ENCODE data around the gene MAGEA8.
"Not testable (repeated sequence)": the region's sequence is repeated elsewhere in the genome, so short reads cannot be mapped to it uniquely, and the experiment has no call there.

MAGEA8 gene

DNA sequence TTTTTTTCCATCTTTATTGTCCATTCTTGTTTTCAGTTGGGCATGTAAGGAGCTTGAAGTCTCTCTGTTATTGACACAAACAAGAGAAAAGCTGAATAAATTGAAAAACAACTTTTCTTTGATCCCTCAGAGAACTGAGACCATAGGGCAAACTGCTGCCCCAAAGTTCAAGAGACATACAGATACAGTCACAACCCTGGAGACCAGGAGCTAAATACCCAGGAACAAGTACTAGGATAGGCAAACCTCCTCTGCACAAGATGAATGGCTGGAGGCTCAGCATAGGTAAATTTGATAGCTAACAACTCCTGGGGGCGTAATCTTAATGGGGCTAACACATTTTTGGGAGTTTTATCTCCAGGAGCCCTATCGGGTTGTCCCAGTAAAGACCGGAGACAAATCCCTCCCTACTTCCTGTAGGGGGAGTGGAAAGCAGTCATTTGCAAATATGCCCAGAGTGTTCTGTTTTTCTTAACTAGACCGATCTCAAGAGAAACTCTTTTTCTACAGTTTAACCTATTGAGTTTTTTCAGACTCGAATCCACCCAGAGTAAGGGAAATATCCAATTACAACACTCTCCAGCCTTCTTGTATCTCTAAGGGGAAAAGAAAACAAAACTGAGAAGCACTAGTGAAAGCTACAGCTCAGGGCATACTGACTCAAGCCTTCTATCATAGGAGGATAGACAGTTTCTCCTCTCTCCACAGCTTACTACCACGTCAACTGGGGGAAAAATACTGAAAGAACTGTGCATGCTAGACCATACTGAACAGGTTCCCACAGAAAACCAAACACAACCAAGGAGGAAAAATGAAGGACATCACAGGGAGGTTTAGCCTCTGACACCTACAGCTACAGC is 23.1 kb downstream of the MAGEA8 start:
- no peak for DNase-seq (ENCODE audit: low read depth in 2 of 2)

DNA sequence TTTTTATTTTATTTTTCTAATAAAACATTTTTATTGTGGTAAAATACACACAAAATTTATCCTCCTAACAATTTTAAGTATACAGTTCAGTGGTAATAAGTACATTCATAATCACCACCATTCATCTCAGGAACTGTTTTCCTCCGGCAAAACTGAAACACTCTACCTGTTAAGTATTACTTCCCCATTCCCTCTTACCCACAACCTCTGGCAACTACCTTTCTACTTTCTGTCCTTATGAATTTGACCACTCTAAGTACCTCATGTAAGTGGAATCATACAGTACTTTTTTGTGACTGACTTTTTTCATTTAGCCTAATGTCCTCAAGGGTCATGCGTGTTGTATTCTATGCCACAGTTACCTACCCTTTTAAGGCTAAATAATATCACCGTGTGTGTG is 27.3 kb downstream of the MAGEA8 start:
- DNase-seq (ENCODE audit: low read depth in 2 of 2), result no peak

DNA sequence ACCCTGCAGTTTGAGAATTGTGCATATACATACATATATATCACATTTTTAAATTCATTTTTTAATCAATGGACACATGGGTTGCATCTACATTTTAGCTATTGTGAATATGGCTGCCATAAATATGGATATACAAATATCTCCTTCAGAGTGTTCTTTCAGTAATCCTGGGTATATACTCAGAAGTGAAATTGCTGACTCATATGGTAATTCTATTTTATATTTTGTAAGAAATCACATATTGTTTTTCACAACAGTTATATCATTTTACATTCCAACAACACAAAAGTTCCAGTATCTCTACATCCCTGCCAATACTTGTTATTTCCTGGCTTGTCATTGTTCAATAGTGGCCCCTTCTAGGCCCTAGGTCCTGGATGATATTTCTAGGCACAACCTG is 27.7 kb downstream of the MAGEA8 start:
- no peak for DNase-seq (ENCODE audit: low read depth in 2 of 2)

DNA sequence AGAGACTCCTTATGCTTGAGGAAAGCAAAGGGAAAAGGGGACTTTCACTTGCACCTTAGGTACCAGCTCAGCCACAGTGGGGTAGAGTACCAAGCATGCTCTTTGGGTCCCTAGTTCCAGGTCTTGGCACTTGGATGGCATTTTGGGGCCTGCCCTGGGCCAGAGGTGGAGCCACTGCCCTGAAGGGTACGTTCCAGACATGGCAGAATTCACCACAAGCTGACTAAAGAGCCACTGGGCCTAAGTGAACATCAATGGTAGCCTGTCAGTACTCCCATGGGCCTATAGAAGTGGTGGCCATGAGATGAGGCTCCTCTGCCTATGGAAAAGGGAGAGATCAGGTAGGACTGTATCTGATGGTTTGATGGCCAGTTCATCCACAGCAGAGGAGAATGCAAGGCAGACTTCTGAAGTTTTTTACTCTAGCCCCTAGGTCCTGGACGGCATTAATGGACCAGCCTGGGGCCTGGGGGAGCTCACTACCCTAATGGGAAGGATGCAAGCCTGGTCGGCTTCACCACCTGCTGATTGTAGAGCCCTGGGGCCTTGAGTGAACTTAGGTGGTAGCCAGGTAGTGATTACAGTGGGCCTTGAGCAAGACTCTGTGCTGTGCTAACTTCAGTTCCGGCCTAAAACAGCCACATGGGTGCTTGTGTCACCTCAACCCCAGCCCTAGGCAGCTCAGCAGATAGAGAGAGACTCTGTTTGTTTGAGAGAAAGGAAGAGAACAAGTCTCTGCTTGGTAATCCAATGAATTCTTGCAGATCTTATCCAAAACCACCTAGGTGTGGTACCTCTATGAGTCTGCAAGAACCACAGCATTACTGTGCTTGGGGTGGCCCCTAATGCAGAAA is 28.6 kb downstream of the MAGEA8 start:
- DNase-seq (ENCODE audit: low read depth in 2 of 2), result no peak

DNA sequence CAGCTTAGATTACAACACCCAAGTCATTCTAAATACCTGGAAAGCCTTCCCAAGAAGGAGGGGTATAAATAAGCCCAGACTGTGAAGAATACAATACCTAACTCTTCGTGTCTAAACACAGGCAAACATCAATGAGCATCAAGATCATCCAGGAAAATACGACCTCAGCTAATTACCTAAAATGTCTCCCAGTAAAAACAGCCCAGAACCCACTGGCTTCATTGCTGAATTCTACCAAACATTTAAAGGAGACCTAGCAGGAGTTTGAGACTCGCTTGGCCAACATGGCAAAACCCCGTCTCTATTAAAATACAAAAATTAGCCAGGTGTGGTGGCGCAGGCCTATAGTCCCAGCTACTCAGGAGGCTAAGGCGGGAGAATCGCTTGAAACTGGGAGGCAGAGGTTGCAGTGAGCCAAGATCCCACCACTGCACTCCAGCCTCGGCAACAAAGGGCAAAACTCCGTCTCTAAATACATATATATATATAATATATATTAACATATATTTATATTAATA is 29.3 kb downstream of the MAGEA8 start:
- no peak for DNase-seq (ENCODE audit: low read depth in 2 of 2)

DNA sequence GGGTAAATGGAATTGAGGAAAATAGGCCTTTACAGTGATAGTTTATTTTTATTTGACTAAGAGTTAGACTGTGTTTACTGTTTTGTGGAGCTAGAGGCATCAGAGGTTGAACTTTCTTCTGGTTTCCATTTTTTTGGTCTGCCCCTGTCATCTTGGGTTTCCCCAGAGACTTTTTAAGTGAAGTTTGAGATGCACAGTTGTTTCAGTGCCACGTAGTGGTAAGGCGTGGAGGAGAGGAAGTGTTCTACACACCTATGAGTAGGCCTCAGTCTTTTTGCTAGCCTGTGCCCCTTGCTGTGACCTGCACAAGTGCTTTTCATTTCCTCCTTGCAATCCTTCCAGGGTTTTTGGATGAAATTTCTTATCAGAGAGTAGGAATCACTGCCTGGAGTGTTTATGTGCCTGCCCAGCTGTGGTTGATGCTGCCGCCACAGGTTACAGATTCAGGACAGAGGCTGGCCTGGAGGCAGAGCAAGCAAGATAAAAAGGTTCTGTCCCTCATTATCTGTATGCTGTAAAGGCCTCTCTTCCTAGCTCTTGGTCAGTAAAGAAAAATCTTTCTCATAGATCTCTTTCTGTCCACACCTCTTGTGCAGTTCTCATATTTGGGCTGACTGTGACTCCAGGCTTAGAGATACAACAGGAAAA is 35.9 kb downstream of the MAGEA8 start:
- no peak for DNase-seq (ENCODE audit: low read depth in 2 of 2)

DNA sequence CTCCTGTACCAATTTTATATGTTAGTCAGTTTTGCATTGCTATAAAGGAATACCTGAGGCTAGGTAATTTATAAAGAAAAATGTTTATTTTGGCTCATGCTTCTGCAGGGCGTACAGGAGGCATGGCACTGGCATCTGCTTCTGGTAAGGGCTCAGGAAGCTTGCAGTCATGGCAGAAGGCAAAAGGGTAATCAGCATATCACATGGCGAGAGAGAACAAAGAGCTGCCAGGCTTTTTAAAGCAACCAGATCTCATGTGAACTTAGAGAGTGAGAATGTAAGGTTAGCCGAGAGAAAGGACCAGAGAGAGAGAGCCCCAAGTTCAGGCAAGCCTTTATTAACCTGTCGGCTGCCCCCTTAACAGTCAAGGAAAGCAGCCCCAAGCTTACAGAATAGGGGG is 42.9 kb downstream of the MAGEA8 start:
- DNase-seq (ENCODE audit: low read depth in 2 of 2), result not testable (repeated sequence)

DNA sequence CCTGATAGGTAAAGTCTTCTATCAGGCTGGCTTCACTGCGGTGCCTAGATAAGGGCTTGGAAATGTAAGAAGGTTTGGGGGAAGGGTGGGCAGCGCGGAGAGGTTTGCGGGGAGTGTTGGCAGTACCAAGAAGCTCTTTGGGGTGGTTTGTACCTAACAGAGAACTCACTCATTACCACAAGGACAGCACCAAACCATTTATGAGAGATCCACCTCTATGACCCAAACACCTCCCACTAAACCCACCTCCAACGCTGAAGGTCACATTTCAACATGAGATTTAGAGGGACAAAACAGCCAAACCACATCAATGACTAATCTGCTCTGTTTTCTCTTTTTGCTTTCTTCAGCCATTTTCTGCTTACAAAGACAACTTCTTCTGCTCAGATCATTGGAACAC is 43.5 kb downstream of the MAGEA8 start:
- not testable (repeated sequence) for DNase-seq (ENCODE audit: low read depth in 2 of 2)

DNA sequence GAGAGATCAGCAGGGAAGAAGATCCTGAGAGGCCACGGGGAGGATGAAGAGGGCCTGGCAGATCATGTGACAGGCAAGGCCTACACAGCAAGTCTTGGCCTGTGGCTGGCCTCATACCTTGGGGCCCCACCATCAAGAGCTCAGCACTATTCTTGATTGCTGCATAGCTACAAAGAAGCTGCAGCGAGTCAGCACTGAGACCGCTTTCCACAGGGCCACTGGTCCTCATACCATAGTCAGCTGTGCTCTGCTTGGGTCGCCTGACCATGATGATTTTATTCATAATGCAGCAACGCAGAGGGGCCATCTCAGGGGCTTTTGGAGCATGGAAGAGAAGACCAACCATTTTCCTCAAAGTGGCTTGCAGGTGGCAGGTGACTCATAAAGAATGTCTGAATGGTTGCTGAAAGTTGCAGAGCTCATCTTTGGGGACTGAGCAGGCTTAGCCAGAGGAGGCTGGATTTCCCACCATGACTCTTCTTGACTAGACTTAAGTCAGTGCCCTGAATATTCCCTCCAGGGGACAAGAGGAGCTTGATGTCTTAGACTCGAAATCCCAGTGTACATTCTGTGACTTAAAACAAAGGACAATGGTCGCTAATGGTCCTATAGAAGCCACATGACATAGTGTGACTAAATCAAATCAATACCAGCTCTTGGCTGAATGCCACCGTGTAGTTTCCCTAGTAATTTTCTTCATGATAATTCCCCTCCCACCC is 46.4 kb downstream of the MAGEA8 start:
- not testable (repeated sequence) for DNase-seq (ENCODE audit: low read depth in 2 of 2)

DNA sequence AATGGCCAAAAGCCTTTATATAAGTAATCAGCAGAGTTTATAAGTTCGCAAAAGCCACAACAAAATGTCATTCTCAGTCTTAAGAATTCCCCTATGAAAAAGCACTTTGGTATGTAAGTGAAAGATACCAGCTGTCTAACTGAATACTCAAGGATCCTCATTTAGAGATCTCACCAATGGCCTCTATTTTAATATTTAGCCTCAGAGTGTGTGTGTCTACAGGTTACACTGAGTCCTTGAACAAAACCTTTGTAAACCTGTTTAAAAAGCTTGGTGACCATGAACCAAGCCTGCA is 46.9 kb downstream of the MAGEA8 start:
- DNase-seq (ENCODE audit: low read depth in 2 of 2), result not testable (repeated sequence)

DNA sequence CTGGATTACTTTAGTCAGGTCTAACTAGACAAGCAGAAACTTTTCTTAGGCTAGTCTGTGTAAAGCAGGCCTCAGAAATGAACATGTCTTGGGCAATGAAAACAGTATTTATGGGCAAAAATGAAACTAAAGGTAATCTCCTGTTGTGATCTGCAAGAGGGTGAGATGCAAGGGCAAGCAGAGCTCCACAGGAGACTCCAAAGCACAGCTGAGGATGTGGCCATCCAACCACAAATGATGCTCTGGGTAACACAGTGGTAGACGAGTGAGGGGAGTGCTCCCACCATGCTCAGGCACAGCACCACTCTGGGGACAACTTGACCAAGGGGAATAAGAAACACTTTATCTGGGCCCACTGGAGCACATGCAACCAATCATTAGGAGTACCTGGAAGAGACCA is 47.7 kb downstream of the MAGEA8 start:
- not testable (repeated sequence) for DNase-seq (ENCODE audit: low read depth in 2 of 2)

DNA sequence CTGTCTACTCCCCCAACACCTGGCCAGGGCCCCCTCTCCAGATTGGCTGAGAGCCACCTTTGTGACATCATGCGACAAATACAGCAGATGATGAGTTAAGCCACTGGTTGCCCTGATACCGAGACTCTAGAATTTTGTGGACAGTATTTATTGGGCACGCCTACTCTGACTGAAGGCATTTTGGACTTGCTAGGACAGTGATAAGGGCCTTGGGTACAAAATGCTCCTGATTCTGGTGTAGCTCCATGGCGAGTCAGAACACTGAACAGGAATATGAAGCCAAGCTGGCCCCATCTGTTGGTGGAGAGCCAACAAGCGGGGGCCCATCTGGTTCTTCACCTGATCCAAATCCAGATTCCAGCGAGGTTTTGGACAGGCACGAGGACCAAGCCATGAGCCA is 48.4 kb downstream of the MAGEA8 start, which contains the start of gene HSFX4:
TSS of gene HSFX4 (plus strand) at position 174 of the 400 bp plus-strand sequence. CDS start at position 246, 72 bp downstream.
- not testable (repeated sequence) for DNase-seq (ENCODE audit: low read depth in 2 of 2)

DNA sequence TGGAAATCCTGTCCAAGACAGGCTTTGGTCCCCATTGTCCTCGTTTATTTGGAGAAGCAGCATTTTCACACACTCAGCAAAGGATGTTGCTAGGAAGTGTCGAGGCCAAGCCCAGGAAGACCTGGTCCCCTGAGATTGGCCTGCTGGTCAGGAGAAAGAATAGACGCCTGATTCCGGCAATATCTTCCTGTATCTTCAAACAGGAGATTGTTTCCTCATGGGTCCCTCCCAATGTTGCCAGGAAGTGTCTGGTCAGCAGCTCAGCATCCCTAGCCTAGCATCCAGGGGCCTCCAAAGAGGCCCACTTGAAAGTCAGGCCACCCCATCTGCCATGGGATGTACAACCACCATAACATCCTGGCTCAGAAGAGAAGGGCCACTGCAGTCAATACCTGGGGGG is 50.4 kb downstream of the MAGEA8 start:
- DNase-seq (ENCODE audit: low read depth in 2 of 2), result not testable (repeated sequence)

DNA sequence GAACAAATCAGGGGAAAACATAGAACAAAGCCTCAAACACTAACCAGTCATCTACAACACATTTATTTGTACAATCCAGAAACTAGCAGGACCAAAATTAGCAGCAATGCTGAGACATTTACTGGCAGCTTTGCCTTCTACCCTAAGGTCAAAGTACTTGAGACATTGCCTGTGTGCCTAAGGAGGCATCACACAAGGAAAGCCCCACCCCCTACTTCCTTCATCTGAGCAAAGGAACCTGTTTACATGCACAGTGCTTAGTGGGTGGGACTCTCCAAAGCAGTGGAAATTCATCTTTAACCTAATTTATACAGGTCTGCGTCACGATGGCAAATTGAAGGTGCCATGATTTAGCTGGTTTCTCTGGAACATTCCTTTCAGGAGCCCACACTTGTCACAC is 51.2 kb downstream of the MAGEA8 start:
- not testable (repeated sequence) for DNase-seq (ENCODE audit: low read depth in 2 of 2)

DNA sequence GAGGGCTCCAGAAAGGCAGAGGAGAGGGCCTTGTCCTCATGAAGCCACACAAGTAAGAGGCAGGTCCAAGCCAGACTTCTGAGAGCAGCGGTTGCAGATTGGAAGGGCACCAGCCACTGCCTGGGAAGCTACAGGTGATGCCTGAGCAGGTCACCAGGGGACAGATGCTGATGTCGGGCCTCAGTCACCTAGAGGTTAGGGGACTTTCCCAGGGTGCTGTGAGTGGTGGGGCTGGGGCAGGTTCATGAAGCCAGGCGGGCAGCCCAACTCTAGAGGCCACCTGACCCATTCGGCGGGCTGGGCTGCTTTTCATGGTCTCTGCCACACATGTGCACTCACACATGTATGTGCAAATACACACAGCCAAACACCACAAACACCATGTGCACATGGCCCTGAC is 52.0 kb downstream of the MAGEA8 start:
- DNase-seq (ENCODE audit: low read depth in 2 of 2), result not testable (repeated sequence)

DNA sequence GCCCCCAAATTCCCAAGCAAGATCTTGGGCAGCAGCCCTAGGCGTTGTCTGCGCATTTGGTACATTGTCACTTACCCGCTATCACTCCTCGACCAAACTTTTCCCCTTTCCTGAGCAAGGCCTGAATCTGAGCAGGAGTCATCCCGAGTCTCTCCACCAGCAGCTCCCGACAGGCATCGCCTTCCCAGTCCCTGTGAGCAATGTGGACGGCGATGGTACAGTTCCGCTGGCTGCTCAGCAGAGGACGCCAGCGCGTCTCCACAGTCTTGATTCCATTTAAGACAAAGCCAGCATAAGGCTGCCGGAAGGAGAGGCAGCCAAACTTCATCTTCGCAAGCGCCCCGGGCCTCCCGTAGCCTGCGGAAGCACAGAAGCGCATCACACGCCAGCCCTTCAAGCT is 52.6 kb downstream of the MAGEA8 start:
- DNase-seq (ENCODE audit: low read depth in 2 of 2), result not testable (repeated sequence)

Measured in activated CD8-positive, alpha-beta memory T cell treated with anti-CD3 and anti-CD28 coated beads for 4 hours (primary cell).